Activated gamma-delta T cell treated with anti-CD3 and anti-CD28 coated beads, Interleukin-2, amount 50 U/mL, for 16 hours (primary cell): Measurements from ENCODE around the gene SYT5.
"Not testable (repeated sequence)": the region's sequence is repeated elsewhere in the genome, so short reads cannot be mapped to it uniquely, and the experiment has no call there.

ENCODE experiments used
- DNase-seq: peaks from one replicate; pipeline ENCODE4 v3.0.0-alpha.2; 2020; ENCODE audit warnings: low read depth

The SYT5 gene

GRCh38 chr19:55179606-55180484, at the start of gene SYT5:
TSS of gene SYT5 (minus strand) at chr19:55180289. CDS start at chr19:55179041, 1,248 bp downstream.
- DNase-seq, result peak; percentile 49

DNA sequence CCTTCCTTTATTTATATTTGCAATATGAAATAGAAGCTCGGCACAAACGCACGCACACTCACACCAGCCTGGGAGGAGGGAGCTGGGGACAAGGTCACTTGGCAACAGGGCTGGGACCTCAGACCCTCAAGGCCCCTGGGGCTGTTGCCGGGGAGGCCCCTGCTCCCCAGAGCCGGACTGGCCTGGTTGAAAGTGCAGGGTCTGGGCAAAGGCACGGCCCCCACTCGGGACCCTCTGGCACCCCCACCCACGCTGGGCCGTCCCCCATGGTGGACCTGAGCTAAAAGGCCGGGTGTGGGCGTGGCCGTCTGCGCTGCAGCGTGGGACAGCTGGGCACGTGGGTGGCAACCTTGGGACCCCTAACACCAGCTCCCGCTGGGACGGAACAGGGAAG, 49.7 kb upstream of the SYT5 start:
- no peak for DNase-seq

- DNase-seq, result no peak
Measured at GRCh38 chr19:55229145-55229788, 49.2 kb upstream of the SYT5 start.

GRCh38 chr19:55228403-55229031, 48.4 kb upstream of the SYT5 start, which contains the start of gene TMEM86B:
TSS of gene TMEM86B (minus strand) at chr19:55228763. CDS start at chr19:55228741, 22 bp downstream.
- no peak for DNase-seq

DNA sequence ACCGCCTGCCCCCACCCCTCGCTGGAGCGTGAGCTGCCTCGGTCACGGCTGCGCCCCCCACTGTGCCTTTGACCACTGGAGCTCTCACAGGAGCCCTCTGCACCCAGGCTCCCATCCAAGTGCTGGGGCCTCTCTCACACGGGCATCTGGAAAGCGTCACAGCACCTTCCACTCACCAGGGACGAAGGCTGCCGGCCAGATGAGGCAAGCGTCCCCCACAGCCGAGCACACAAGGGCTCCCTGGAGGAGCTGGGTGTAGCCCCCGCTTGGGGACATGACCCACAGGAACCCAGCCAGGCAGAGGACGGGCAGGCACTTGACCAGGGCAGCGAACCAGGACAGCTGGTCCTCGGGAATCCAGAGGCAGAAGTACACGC, 47.9 kb upstream of the SYT5 start:
- no peak for DNase-seq

DNA sequence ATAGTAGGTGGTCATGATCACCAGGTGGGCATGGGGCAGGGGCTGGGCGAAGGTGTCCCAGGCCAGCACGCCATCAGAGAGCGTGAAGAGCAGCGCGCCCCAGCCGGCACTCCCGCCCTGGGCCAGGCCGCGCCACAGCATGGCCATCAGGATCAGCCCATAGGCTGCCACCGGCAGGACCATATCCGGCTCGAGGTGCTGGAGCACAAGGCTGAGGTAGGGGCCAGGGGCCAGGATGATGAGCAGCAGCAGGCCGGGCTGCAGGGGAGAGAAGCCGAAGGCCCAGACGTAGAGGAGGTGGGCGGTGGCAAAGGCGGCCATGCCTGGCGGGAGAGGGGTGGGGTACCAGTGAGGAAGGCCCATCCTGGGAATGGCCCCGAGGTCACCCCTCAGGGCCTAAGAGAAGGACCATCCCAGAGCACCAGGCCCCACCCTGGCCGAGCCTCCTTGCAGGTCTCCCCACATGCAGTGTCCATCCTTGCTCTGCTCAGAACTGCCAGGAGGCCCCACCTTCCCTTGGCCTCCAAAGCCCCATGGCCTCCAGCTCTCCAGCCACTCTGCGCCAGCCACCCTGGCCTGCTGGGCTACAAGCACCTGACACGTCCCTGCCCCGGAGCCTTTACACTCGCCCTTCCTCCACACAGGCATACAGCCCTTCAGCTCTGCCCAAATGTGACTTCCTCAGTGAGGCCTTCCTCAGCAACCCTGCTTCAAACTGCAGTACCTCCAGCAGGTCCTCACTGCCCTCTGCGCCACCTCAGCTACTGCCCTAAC, 47.3 kb upstream of the SYT5 start:
- no peak for DNase-seq

- DNase-seq, result no peak
Measured at GRCh38 chr19:55226788-55227187, 46.7 kb upstream of the SYT5 start.

- DNase-seq, result no peak
Measured at GRCh38 chr19:55226273-55226672, 46.2 kb upstream of the SYT5 start.

GRCh38 chr19:55225415-55225958, 45.4 kb upstream of the SYT5 start:
- no peak for DNase-seq

GRCh38 chr19:55224679-55225414, 44.8 kb upstream of the SYT5 start:
- DNase-seq, result not testable (repeated sequence)

DNA sequence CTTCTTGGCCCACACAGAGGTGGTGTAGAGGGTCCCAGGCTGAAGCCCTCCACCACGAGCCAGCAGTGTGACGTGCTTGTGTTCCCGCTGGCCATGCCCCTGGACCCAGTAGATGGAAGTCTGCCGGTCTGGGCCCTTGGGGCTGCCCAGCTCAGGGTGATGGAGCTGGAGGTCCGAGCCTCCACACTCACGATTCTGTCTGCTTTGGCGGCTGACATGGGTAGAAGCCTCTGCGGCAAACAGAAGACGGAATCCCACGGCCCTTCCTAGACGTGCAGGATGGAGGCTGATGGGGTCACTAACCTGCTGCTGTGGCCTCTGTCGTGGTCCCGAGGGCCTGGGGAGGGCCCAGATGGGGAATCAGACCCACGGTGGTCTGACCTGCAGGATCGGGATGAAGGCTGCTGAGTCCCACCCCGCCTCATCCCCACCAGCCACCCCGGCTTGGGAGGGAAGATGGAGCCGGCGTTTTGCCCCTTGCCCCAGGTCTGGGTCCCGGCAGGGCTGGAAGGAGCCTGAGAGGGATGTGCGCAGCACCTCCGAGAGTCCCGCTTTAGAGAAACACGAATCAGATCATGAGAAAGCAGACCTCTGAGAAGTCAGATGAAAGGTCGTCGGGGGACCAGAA, 44.1 kb upstream of the SYT5 start:
- DNase-seq, result no peak

DNA sequence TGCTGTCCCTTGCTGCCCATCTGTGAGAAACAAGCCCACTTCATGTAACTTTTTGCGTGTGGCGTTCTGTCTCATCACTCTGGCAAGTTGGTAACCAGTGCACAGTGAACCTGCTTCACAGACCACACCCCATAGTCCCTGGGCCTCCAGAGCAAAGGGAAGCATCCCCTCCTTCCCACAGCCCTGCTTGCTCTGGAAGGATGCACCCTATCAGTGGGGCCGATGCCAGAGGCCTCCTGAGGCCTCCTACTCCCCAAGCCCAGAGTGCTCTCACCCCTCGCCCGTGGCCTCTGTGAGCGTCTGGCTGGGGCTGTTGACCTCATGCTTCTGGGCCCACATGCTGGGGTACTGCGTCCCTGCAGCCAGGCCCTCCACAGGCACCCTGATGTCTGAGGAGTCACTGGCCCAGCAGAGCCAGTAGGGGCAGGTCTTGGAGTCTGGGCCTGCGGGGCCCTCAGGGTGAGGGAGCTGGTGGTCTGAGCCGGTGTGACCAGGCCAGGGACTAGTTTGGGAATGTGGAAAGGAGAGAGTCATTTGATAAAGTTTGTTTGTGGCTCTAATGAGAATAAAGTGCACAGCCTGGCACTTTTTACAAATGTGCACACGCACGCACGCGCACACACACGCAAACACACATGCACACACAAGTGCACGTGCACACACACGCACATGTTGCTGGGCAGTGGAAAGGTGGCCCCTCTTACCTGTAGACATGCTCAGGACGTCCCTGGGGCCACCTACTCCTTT, 43.4 kb upstream of the SYT5 start:
- DNase-seq, result no peak

DNA sequence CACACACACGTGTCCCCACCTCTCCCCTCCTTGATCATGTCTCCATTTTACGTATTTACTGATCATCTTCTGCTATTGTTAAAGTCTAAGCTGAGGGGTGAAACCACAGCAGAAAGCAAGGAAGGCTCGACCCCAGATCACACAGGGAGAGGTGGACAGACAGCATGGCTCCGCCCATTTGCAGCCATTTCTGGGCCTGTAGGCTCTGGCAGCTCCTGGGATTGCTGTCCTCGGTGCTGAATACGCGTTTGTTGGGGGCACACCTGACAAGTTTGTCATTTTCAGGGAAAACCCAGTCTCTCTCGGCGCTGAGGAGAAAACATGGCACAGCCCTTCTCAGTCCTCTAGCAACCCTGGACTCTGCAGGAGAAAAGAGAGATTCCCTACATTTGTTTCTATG, 40.4 kb upstream of the SYT5 start:
- DNase-seq, result no peak

- no peak for DNase-seq
Measured at GRCh38 chr19:55216461-55217198, 36.5 kb upstream of the SYT5 start.

DNA sequence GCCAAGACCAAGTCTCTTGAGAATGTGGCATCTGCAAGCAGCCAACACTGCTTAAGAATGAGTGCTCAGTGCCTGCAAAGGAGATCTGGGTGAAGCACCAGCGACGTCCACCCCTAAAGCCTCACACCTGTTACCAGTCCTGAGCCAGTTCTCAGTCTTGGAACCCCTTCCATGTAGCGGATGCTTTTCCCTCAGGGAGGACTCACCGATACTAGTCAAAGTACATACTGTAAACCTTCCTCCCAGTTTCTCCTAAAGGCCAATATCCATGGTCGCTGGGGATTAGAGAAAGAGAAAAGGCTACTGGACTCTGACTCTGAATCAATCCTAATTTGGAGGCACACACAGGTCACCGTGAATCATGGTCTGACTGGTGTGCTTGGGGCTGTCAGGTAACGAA, 33.5 kb upstream of the SYT5 start:
- no peak for DNase-seq

- DNase-seq, result no peak
Measured at GRCh38 chr19:55212447-55212846, 32.4 kb upstream of the SYT5 start.

DNA sequence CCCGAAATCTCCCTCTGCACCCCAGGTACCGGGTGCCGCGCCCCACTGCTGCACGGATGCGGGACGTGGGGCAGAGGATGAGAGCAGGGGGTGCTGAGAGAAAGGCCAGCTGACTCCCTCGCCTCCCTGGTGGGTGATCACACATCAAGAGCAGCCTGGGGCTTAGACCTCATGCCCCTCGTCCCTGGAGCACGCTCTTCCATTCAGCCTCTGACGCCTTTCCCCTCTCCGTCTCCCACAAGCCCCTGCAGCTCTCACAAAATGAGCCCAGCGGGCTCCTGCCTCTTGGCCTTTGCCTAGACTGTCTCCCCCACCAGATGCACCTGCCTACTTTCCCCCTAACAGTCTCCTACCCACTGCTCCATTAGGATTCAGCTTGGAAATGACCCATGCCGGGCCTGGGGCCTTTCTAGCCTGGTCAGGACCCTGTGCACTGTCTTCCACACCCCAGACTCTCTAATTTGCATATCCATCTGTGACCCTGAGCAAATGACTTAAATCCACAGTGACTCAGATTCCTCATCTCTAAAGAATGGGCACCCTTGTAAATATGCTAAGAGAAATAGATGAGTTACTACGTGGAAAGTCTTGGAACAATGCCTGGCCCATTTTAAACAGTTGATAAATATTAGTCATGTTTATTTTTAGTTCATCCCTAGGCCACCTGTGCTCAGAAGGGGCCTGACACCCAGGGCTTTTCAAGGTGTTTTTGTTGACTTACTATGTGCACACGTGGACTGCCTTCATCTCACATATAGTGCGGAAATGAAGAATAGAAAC, 29.8 kb upstream of the SYT5 start:
- no peak for DNase-seq

DNA sequence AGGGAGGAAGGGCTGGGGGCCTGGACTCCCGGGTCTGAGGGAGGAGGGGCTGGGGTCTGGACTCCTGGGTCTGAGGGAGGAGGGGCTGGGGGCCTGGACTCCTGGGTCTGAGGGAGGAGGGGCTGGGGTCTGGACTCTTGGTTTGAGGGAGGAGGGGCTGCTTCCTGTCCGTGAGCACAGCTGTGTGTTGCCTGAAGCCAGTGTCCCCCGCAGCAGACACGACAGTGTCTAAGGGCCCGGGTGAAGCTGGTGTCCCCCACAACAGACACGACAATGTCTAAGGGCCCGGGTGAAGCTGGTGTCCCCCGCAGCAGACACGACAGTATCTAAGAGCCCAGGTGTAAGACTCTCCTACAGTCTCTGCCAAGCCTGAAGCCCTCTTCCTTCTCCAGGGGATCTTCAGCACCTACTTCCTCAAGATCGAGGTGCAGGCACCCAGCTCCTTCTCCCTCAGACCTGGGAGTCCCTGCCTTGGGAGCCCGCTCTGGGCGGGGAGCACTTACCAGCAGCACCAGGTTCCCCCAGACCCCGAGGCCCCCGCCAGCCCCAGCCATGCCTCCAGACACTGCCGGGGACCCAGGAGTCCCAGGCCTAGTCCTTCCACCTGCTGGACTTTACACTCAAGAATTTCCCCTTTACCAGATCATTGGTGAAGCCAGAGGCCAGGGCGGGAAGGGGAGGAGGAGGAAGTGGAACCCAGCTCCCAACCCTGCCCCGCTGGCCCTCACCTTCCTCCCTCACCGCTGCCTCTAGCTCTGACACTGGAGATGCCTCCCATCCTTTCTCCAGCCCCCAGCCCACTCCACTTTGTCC, 29.0 kb upstream of the SYT5 start, which contains the start of gene PTPRH:
TSS of gene PTPRH (minus strand) at position 622 of the 813 bp plus-strand sequence. CDS start at position 554, 68 bp downstream.
- no peak for DNase-seq
